ENCODE data around the gene CSMD2. TPM values are rescaled to one million over a fixed set of nuclear protein-coding genes. Genes with fewer than 3 reads are reported as not detected.

The CSMD2 gene
- total and polyA plus RNA-seq, 2 of the 8 experiments (the other 6 are each of a cell fraction or from before 2014, with no cell fraction given) = 7.0 to 14.7 TPM

- FAIRE-seq = no peak
- TF ChIP-seq EZH2 (IDR thresholded peaks at IDR 0.05; ENCODE audit: low read depth, low read length, severe bottlenecking) (no peak), TEAD4 (IDR thresholded peaks at IDR 0.05; ENCODE audit: low read depth, low read length) (no peak)
Observed at GRCh38 chr1:33643216-33643615, 521.8 kb downstream of the CSMD2 start.

More at GRCh38 chr1:33643216-33643615, 521.8 kb downstream of the CSMD2 start:
- Histone ChIP-seq H3K79me2 (ENCODE audit: control insufficient read depth in 1 of 2, insufficient read depth in 2 of 2, low read length in 2 of 2) (no peaks in the 10 kb centered on the region), H3K23ac (ENCODE audit: insufficient read length) (no peak overlapping the region), H3K36me3 (ENCODE audit: control insufficient read depth in 2 of 4, insufficient read depth in 4 of 4, low read length in 3 of 4) (no peaks in the 10 kb centered on the region), H3K23me2 (ENCODE audit: low read depth, low read length) (no peaks in the 10 kb centered on the region; the same call in 1 of the 2 replicates), H2BK15ac (ENCODE audit: low read length) (no peak overlapping the region), H2BK120ac (replicated peaks; ENCODE audit: low read depth, low read length) (no peak overlapping the region), H3K79me1 (ENCODE audit: low read depth, low read length) (no peaks in the 10 kb centered on the region), H4K5ac (ENCODE audit: insufficient read length, low read depth, low read length) (no peak overlapping the region), H3K27me3 (replicated peaks in 1 of 4; ENCODE audit: control insufficient read depth in 3 of 4, extremely low read depth in 1 of 4, insufficient read depth in 3 of 4, low read length in 3 of 4) (no peaks in the 10 kb centered on the region), H2AFZ (ENCODE audit: low read length) (no peak overlapping the region), H2BK12ac (ENCODE audit: low read depth, low read length) (no peak overlapping the region), H3K9me3 (ENCODE audit: insufficient read depth in 2 of 2, low read depth in 1 of 2, low read length in 1 of 2) (no peaks in the 10 kb centered on the region), H4K91ac (replicated peaks; ENCODE audit: insufficient read length, low read length) (no peak overlapping the region), H3K4me2 (ENCODE audit: insufficient read depth in 1 of 2, low read depth in 2 of 2, low read length in 2 of 2) (no peak overlapping the region), H3K18ac (ENCODE audit: extremely low read depth, low read length) (no peak overlapping the region), H3K14ac (ENCODE audit: insufficient read length) (no peak overlapping the region), H3K4me3 (ENCODE audit: extremely low read depth in 1 of 4, insufficient read depth in 2 of 4, low read depth in 3 of 4, low read length in 4 of 4) (no peak overlapping the region), H2BK5ac (ENCODE audit: low read depth, low read length) (no peak overlapping the region), H3K9ac (replicated peaks in 1 of 4; ENCODE audit: extremely low read depth in 1 of 4, low read depth in 3 of 4, low read length in 3 of 4) (no peak overlapping the region), H4K20me1 (replicated peaks in 1 of 2; ENCODE audit: control insufficient read depth in 1 of 2, insufficient read depth in 2 of 2, low read length in 2 of 2) (no peaks in the 10 kb centered on the region), H2AK5ac (ENCODE audit: low read depth, low read length) (no peak overlapping the region), H2BK20ac (ENCODE audit: low read length) (no peak overlapping the region), H3K27ac (ENCODE audit: low read depth, low read length) (no peak overlapping the region), H3K56ac (replicated peaks; ENCODE audit: insufficient read length, low read depth, low read length) (no peak overlapping the region), H4K8ac (ENCODE audit: extremely low read depth, insufficient read depth, low read length) (no peak overlapping the region), H3K4me1 (replicated peaks in 1 of 4; ENCODE audit: control insufficient read depth in 3 of 4, insufficient read depth in 4 of 4, low read length in 3 of 4) (peaks cover 0 to 10% (median under 1%) of the 10 kb centered on the region in 4 experiments; a peak in 3 of 7 replicates), H3K4ac (replicated peaks; ENCODE audit: insufficient read length, low read depth, low read length) (no peak overlapping the region)
- CTCF ChIA-PET (ENCODE audit: partially characterized antibody) = interaction anchor here (0.9 to 1.7 kb wide), 3 partner anchors 11 to 371 kb away, joined by 4 to 7 read pairs (median 6); no protein-coding TSS in a partner anchor
- no peak for DNase-seq (ENCODE audit: low read depth in 1 of 2, low spot score in 2 of 2)
- POLR2A ChIA-PET (ENCODE audit: partially characterized antibody) = no interaction called here
- WGBS, 2 experiments (ENCODE audit: extremely low coverage in 1 of 2, insufficient coverage in 1 of 2, insufficient read length in 1 of 2, insufficient replicate concordance in 2 of 2, low coverage in 1 of 2, low lambda C conversion rate in 2 of 2, missing lambda C conversion rate in 1 of 2) = 92% methylated on average over 4 of the region's 4 CpGs; no CpG with 5 or more reads in 1 of the 2 experiments
